ENCODE measurements around the gene ZNF334.

DNA sequence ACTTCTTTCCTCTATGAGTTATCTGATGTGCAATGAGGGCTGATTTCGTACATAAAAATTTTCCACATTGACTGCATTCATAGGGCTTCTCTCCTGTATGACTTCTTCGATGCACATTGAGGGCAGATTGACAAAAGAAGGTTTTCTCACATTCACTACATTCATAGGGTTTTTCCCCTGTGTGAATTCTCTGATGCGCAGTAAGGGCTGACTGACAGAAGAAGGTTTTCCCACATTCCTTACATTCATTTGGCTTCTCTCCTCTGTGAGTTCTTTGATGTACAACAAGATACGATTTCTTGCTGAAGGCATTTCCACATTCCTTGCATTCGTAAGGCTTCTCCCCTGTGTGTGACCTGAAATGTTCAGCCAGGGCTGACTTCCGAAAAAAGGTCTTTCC is 11.4 kb downstream of the ZNF334 start:
- TF ChIP-seq CTCF (IDR thresholded peaks at IDR 0.05) = no peak
- TF ChIP-seq ATF3 (CRISPR knock-in tag; conservative IDR thresholded peaks at IDR 0.05) = no peak
- no peak for TF ChIP-seq CREB1 (CRISPR knock-in tag; IDR thresholded peaks at IDR 0.05)
- TF ChIP-seq, protein P1, sequence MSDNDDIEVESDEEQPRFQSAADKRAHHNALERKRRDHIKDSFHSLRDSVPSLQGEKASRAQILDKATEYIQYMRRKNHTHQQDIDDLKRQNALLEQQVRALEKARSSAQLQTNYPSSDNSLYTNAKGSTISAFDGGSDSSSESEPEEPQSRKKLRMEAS (CRISPR knock-in tag; IDR thresholded peaks at IDR 0.05) = no peak
- TF ChIP-seq SMAD3 (CRISPR knock-in tag; IDR thresholded peaks at IDR 0.05; ENCODE audit: borderline replicate concordance) = no peak
- no peak for TF ChIP-seq E2F1 (CRISPR knock-in tag; IDR thresholded peaks at IDR 0.05)
- TF ChIP-seq FOXJ3 (CRISPR knock-in tag; IDR thresholded peaks at IDR 0.05; ENCODE audit: borderline replicate concordance) = no peak
- TF ChIP-seq, protein P2, sequence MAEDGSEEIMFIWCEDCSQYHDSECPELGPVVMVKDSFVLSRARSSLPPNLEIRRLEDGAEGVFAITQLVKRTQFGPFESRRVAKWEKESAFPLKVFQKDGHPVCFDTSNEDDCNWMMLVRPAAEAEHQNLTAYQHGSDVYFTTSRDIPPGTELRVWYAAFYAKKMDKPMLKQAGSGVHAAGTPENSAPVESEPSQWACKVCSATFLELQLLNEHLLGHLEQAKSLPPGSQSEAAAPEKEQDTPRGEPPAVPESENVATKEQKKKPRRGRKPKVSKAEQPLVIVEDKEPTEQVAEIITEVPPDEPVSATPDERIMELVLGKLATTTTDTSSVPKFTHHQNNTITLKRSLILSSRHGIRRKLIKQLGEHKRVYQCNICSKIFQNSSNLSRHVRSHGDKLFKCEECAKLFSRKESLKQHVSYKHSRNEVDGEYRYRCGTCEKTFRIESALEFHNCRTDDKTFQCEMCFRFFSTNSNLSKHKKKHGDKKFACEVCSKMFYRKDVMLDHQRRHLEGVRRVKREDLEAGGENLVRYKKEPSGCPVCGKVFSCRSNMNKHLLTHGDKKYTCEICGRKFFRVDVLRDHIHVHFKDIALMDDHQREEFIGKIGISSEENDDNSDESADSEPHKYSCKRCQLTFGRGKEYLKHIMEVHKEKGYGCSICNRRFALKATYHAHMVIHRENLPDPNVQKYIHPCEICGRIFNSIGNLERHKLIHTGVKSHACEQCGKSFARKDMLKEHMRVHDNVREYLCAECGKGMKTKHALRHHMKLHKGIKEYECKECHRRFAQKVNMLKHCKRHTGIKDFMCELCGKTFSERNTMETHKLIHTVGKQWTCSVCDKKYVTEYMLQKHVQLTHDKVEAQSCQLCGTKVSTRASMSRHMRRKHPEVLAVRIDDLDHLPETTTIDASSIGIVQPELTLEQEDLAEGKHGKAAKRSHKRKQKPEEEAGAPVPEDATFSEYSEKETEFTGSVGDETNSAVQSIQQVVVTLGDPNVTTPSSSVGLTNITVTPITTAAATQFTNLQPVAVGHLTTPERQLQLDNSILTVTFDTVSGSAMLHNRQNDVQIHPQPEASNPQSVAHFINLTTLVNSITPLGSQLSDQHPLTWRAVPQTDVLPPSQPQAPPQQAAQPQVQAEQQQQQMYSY (CRISPR knock-in tag; IDR thresholded peaks at IDR 0.05) = no peak
- TF ChIP-seq ZNF396 (CRISPR knock-in tag; IDR thresholded peaks at IDR 0.05; ENCODE audit: borderline replicate concordance) = no peak
- no peak for TF ChIP-seq FOXP1 (CRISPR knock-in tag; IDR thresholded peaks at IDR 0.05; ENCODE audit: borderline replicate concordance)
- TF ChIP-seq ZNF263 (CRISPR knock-in tag; IDR thresholded peaks at IDR 0.05; ENCODE audit: low read depth) = no peak
